Right renal cortex interstitium (tissue), 3 donors: ENCODE results near the gene TBCK. TPM values are rescaled to one million over a fixed set of nuclear protein-coding genes. Genes with fewer than 3 reads are reported as not detected.
"Not testable (repeated sequence)": the region's sequence is repeated elsewhere in the genome, so short reads cannot be mapped to it uniquely, and the experiment has no call there.

Experiments
- DNase-seq, 3 donors: peaks; one replicate each; pipeline ENCODE4 v3.0.0-alpha.2; 2013; ENCODE audit warnings: low read depth in 3 of 3, low spot score in 2 of 3
- polyA plus RNA-seq, 3 donors: library from polyadenylated mRNA; unstranded; fragments of 120-200 nt; gene quantifications; one replicate each; pipeline ENCODE4 v1.2.1, GENCODE V29; 2013; ENCODE audit not compliant: insufficient read length in 3 of 3

The TBCK gene
- polyA plus RNA-seq, 3 donors = 56.0 to 63.6 (median 58.7) TPM

DNA sequence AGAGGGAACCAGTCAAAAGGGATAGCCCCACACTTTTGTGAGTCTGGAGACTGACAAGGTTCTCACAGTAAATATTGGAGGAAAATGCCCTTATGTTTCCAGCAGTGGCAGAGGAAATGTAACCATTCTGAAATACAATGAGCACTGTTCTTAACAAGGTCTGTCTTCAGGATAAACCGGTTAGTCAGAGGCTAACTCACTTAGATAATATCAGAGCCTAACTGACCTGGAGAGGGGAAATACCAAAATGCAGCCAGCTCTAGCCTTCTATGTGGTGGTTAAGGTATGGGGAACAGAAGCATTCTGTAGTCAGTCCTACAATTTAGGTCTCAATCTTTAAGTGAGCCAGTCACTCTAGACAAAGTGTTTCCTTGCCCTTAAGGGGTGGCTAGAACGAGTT is 70.8 kb downstream of the TBCK start:
- DNase-seq = no peak

DNA sequence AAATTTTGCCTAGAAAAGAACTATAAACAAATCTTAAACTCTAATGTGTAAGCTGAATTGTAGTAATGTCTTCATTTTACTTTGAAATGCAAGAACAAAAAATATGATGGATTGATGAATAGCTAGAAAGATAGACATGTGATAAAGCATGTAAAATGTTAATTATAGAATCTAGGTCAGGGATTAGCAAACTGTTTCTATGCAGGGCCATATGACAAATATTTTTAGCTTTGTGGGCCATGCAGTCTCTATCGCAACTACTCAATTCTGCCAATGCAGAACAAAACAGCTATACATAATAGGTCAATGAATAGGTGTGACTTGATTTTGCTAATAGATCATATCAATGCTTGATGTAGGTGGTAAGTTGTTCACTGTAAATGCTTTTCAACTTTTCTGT is 75.3 kb downstream of the TBCK start:
- no peak for DNase-seq

DNA sequence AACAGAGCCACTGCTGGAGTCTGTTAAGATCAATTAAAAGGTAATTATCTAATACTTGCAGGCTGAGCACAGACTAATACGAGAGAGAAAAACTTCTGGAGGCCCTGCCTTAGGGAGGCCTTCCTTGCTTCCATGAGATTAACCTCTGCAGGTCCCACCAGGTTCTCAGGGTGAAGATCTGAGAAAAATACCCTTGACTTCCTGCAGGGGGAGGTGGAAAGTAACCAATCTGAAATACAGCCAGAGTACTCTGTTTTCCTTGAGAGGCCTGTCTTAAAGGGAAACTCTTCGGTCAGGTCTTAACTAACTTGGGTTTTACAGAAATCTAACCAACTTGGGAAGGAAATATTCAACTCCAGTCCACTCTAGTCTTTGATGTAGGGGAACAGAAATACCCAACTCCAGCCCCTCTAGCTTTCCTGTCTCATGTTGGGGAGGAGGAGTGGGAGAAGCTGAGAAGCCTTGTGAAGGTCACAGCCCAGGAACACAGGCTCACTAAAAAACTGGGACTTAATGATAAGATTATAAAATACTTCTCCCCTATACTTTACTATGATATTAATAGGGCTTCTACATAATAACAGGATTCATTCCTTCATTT is 77.1 kb downstream of the TBCK start:
- DNase-seq = peak in 1 of 3 donors; percentile 9

DNA sequence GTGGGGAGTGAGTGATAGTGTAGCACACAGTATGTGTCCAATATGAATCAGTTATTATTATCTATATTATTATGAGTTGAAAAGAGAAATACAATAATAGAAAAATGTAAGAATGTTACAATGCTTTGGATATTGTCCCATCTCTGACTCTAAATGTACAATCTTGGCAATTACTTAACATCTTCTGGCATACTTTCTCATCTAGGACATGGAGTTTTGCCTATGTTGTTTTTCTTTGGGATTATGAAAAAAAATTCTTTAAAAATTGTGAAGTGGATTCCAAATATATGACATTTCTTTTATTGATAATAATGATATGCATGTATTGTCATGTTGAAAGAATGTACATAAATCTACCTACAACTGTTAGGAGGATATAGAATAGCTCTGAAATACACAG is 84.1 kb downstream of the TBCK start:
- no peak for DNase-seq

DNA sequence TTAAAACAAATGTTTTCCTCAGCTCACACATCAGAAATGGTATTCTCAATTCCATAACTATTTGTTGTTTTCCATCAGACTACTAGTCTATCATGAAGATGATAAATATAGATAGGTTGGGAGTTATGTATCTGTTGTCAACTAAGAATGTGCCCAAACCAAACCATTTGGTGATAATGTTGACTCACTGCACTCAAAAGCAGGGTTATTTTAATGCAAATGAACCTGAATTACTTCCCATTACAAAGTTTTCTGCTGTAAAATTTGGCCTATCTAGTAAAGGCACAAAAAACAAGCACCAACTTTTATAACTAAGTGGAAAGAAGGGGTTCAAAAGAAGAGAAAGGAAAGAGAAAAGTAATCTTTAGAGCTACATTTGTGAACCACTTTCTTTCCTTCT is 93.5 kb downstream of the TBCK start:
- no peak for DNase-seq

DNA sequence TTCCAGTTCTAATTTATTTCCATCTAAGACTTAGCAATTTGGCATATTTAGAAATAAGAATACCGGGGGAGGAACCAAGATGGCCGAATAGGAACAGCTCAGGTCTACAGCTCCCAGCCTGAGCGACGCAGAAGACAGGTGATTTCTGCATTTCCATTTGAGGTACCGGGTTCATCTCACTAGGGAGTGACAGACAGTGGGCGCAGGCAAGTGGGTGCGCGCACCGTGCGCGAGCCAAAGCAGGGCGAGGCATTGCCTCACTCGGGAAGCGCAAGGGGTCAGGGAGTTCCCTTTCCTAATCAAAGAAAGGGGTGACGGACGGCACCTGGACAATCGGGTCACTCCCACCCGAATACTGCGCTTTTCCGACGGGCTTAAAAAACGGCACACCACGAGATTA is 102.7 kb downstream of the TBCK start:
- not testable (repeated sequence) for DNase-seq

DNA sequence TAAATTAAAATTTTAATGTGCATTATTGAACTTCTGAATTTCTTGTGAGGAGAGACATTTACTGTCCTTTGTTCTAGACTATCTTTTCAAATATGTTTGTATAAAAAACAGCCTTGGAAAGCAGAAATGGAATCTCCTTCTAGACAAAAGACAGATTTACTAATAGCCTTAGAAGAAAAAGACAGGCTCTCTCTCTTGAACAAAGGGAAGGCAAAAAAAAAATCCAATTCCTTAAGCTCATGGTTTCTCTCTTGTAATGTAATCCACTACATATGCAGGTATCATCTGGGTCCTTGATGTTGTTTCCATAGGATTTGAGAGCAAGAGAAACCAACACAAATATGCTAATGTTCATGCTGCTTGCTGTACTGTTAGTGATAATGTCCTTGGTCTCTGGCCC is 106.0 kb downstream of the TBCK start:
- no peak for DNase-seq

DNA sequence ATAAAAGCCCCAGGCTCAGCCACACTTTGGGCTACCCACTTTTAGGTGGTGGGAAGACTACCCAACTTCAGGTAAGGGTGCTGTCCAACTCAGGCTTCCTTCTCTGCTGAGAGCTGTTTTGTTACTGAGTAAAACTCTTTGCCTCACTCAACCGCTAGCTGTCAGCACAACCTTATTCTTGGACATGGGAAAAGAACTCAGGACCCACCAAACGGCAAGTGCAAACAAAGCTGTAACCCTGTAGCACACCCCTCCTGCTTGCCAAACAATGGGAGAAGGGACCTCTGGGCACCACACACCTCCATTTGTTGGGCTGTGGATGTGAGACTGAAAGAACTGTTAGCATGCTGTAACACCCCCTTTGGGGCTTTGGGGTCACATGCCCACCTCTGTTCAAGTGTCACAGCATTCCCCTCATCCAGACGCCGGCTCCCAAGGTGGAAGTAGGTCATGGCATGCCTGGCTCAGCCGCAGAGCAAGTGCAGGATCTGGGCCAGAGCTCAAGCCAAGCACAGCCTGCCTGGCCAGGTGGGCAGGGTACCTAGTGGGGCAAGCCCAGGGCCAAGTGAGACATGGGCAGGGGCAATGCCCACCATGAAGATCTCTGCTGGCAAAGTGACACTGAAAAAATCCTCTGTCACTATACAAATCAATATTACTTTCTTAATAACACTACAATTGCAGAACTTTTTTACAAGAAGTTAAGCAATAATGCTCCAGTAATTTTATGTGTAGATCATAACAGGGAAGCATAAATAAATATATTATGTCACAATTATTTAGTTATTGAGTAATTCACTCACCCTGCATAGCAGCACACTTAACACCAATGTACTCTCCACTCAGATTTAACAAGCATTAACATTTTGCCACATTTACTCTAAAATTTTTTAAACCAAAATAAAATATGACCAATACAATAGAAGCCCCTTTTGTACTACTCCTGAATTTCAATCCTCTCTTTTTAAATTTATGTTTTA is 107.2 kb downstream of the TBCK start:
- no peak for DNase-seq

DNA sequence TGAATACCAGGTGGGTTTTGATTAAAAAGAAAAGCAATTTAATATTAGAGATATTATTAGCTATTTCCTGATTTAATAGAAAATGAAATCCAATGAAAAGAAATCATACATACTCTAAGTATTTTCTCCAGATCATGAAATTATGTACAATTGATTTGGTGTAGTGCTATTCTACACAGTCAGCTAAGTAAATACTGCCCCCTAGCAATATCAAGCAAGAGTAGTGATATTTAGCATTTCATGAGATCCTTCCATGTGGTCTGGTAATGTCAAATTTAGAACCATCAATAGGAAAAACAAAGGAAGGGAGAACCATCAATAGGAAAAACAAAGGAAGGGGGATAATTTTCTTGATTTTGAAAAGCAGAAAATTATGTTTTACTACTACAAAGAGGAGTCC is 114.6 kb downstream of the TBCK start:
- DNase-seq = peak in 1 of 3 donors; percentile 3

DNA sequence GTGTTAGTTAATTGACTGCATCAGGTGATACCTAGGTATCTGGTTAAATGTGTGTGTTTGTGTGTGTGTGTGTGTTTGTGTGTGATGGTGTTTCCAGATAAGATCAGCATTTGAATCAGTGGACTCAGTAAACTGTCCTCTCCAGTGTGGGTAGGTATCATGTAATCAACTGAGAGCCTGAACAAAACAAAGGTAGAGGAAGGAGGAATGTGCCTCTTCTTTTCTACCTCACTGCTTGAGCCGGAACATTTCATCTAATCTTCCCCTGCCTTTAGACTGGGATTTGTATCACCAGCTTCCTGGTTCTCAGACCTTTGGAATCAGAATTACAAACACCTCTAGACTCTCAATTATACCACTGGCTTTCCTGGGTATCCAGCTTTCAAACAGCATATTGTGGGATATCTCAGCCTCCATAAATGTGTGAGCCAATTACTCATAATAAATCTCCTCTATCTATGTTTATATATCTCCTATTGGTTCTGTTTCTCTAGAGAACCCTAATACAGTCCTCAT is 120.5 kb downstream of the TBCK start:
- no peak for DNase-seq

DNA sequence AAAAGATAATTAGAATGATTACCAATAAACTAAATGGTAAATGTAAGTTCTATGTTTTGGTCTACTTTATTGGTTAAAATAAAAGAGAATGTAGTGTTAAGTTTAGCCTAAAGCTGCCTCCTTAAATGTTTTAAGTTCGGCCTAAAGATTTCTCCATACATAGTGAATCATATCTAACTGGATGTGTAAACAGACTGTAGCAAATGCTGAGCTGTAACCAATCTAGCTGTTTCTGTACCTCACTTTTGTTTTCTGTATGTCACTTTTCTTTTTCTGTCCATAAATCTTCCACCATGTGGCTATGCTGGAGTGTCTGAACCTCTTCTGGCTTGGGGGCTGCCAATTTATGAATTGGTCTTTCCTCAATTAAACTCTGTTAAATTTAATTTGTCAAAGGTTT is 121.2 kb downstream of the TBCK start:
- no peak for DNase-seq

DNA sequence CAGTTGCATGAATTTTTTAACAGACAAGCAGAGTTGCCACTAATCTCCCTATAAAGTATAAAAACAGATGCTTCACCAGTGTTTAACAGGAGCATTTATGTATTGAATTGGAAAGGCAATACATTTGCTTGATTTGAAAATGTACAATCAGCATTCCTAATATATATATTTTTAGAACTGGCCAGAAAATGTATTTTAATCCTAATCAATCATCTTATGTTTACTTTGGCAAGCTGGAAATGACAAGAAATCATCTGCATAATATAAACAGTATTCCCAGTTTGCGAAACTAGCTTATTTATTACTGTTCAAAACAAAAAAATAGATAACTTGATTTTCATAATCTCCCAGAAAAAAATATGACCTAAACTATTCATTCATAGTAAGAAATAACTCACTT is 123.9 kb downstream of the TBCK start:
- no peak for DNase-seq

DNA sequence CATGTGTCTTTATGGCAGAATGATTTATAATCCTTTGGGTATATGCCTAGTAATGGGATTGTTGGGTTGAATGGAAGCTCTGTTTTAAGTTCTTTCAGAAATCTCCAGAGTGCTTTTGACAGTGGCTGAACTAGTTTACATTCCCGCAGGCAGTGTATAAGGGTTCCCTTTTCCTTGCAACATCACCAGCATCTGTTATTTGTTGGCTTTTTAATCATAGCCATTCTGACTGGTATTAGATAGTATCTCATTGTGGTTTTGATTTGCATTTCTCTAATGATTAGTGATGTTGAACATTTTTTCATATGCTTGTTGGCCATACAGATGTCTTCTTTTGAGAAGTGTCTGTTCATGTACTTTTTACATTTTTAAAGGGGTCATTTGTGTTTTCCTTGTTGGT is 129.8 kb downstream of the TBCK start:
- DNase-seq = no peak

DNA sequence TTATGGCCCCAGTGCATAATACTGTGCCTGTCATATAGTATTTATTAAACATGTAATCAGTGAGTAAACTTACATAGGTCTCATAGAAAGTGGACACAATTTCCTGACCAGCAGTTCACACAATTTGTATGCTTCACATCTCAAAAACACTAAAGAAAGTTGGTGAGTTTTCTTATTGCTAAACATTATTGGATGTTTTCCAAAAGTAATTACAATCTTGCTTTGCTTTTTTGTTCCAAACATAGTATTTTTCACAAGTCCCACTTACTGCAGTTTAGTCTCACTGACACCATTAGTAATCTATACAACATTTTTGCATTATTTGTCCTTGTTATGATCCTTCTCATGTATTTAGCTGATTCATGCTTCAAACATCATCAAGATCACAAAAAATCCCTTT is 132.5 kb downstream of the TBCK start:
- no peak for DNase-seq

DNA sequence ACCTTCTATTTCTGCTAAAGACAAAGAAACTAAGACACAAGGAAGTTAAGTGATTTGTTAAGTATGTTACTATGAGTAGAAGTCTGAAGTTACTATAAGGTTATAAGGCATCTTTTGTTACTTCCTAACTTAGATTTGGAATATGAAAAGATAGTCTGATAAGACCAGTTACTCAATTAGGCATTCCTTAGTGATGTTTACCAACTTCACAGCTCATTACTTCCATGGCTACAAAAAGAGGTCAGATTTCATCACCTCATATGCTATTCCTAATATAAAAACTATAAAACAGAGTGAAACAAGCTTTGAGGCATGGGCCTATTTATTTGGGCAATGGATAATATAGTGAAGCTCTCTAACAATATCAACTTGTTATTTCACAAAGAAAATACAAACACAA is 143.1 kb downstream of the TBCK start:
- no peak for DNase-seq

DNA sequence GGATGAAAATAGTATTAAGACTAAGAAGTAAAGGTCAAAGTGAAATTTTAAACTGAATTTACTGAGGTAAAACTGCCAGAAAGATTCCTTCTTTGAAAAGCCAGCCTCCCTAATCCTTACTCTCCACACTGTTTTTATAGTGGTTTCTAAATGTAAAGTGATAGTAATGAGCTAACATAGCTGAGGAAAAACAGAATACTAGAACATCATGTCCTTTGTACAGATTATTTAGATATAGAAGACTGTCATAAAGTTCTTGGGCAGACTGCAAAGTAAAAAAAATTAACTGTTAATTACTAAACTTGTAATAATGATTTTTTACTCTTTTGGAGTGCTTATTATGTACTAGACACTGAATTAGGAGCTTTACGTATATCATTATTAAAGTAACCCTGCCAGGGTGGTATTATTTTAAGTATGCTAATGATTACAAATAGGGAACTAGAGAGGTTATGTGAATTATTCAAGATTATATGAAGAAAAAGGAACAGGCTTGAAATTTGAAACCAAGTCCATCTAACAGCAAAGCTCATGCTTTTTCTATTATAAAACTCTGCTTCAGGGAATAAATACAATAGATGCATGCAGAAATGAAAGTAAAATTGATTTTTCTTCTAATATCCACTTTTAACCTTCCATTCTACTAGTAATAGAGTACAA is 150.5 kb downstream of the TBCK start:
- DNase-seq = no peak

DNA sequence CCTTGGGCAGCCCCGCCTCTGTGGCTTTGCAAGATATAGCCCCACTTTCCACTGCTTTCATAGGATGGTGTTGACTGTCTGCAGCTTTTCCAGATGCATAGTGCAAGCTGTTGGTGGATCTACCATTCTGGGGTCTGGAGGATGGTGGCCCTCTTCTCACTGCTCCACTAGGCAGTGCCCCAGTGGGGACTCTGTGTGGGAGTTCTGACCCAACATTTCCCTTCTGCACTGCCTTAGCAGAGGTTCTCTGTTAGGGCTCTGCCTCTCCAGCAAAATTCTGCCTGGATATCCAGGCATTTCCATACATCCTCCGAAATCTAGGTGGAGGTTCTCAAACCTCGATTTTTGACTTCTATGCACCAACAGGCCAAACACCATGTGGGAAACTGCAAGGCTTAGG is 153.7 kb downstream of the TBCK start:
- DNase-seq = no peak

DNA sequence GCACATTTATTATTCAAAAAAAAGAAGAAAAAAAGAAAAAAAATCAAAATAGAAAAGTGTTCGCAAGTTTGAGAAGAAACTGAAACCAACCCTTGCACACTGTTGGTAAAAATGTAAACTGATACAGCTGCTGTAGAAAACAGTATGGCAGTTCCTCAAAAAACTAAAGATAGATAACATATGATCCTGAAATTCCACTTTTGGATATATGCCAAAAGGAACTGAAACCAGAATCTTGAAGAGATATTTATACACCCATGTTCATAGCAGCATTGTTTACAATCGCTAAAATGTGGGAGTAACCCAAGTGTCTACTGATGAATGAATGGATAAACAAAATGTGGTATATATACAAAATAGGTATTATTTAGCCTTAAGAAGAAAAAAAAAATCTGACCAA is 155.4 kb downstream of the TBCK start:
- no peak for DNase-seq

DNA sequence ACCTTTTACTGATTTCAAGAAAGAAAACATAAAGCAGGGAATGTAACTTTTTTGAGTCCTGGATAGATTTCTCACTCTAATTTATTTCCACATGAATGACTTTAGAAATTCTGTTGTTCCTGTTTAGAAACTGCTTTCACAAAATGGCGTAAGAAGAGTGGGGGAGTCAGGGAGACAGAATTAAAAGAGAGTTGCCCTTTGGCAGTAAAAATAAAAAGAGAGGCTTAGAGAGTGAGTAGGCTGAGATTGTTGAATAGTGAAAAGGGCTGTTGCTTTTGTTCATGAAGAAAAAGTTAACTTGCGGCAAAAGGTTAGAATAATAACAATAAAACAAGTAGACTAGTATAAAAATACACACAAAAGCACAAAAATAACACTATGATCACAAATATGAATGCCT is 166.1 kb downstream of the TBCK start:
- DNase-seq = no peak

DNA sequence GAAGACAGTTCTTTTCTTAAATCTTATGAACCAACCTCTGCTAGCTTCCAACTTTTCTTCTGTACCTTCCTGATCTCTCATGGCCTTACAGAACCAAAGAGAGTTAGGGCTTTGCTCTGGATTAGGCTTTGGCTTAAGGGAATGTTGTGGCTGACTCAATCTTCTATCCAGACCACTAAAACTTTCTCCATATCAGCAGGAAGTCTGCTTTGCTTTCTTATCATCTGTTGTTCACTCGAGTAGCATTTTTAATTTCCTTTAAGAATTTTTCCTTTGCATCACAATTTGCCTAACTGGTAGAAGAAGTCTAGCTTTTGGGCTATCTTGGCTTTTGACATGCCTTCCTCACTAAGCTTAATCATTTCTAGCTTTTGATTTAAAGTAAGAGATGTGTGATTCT is 167.0 kb downstream of the TBCK start:
- DNase-seq = no peak

DNA sequence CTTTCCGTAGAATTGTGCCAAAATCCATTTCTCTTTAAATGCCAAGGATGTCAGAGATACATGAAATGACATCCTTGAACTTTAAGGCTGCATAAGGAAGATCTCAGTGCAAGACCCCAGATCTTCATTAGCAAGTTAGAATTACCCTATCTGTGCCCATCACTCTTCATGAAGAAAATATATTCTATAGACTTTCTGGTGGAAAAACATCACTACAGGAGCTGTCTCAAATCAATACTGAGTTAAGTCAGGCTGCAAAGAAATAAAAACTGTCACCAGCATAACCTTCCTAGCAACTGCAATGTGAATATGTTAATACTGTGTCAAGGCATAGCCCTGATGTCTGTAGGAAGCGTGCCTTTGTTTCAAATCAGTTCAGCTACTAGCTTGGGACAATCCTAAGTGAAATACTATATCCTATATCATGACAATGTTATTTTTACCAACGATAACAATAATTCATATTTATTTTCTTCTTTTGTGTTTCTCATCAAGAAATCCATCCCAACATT is 173.3 kb downstream of the TBCK start:
- DNase-seq = no peak
